HUES48 (cell line): Measurements from ENCODE around the gene AP1M1.

ENCODE experiments used
- H3K27ac ChIP-seq: one replicate; pipeline ENCODE4 v1.7.0; 2013; ENCODE audit warnings: low read depth, low read length, inconsistent platforms
- H3K27me3 ChIP-seq: 2 replicates; pipeline ENCODE4 v1.6.1; 2013; ENCODE audit warnings: mild to moderate bottlenecking, low read length; ENCODE audit not compliant: control insufficient read depth, insufficient read depth
- H3K36me3 ChIP-seq: 2 replicates; pipeline ENCODE4 v1.6.1; 2013; ENCODE audit warnings: low read length; ENCODE audit not compliant: control insufficient read depth, insufficient read depth
- H3K4me1 ChIP-seq: 2 replicates; pipeline ENCODE4 v1.6.1; 2013; ENCODE audit warnings: mild to moderate bottlenecking, low read length; ENCODE audit not compliant: control insufficient read depth, insufficient read depth
- H3K4me3 ChIP-seq: 2 replicates; pipeline ENCODE4 v1.5.1; 2013; ENCODE audit warnings: mild to moderate bottlenecking, low read depth, low read length
- H3K9ac ChIP-seq: 2 replicates; pipeline ENCODE4 v1.6.1; 2013; ENCODE audit warnings: mild to moderate bottlenecking, low read depth, low read length, moderate library complexity
- H3K9me3 ChIP-seq: 2 replicates; pipeline ENCODE4 v1.6.1; 2013; ENCODE audit warnings: low read length; ENCODE audit not compliant: control insufficient read depth, insufficient read depth

The AP1M1 gene

DNA sequence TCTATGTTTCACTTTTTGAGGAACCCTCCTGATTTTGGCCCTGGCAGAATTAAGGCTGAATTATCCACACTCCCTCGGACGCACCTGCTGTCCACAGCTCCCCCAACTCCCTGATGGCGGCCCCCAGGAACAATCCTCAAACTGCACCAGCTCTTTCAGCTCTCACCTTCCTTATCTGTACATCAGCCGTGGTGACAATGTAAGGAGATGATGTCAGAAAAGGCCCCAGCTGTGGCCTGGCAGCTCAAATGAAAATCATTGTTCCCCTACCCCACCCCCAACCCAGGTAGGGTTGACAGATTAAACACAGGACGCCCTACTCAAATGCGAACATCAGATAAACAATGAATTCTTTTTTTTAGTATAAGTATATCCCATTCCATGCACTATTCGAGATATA, 91.9 kb downstream of the AP1M1 start:
- Histone ChIP-seq H3K27me3 (no peaks in the 10 kb centered on the region), H3K4me3 (no peak overlapping the region), H3K9me3 (no peaks in the 10 kb centered on the region), H3K27ac (no peak overlapping the region), H3K9ac (no peak overlapping the region), H3K4me1 (peaks cover 4% of the 10 kb centered on the region; the same call in 1 of the 2 replicates), H3K36me3 (no peaks in the 10 kb centered on the region)

DNA sequence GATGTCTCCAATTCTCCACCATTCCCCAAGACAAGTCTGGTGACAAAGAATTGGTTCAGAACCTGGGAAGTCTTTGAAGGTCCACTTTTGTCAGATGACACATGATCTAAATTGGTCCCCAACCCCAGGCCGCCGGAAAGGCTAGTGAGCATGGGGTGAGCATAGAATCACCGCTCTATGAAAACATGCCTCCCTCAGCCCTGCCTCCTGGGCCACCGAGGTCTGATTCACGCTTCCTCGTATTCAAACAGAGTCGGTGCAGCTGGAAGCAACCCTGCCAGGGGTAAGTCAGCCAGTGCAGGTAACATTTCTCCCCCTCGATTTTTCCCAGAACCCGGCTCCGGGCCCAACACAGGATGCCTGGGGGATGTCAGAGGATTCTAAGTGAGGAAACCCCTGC, 93.0 kb downstream of the AP1M1 start:
- Histone ChIP-seq H3K27ac (no peak overlapping the region), H3K4me1 (peaks cover 4% of the 10 kb centered on the region; the same call in 1 of the 2 replicates), H3K36me3 (no peaks in the 10 kb centered on the region), H3K9ac (no peak overlapping the region), H3K4me3 (no peak overlapping the region), H3K27me3 (no peaks in the 10 kb centered on the region), H3K9me3 (no peaks in the 10 kb centered on the region)

DNA sequence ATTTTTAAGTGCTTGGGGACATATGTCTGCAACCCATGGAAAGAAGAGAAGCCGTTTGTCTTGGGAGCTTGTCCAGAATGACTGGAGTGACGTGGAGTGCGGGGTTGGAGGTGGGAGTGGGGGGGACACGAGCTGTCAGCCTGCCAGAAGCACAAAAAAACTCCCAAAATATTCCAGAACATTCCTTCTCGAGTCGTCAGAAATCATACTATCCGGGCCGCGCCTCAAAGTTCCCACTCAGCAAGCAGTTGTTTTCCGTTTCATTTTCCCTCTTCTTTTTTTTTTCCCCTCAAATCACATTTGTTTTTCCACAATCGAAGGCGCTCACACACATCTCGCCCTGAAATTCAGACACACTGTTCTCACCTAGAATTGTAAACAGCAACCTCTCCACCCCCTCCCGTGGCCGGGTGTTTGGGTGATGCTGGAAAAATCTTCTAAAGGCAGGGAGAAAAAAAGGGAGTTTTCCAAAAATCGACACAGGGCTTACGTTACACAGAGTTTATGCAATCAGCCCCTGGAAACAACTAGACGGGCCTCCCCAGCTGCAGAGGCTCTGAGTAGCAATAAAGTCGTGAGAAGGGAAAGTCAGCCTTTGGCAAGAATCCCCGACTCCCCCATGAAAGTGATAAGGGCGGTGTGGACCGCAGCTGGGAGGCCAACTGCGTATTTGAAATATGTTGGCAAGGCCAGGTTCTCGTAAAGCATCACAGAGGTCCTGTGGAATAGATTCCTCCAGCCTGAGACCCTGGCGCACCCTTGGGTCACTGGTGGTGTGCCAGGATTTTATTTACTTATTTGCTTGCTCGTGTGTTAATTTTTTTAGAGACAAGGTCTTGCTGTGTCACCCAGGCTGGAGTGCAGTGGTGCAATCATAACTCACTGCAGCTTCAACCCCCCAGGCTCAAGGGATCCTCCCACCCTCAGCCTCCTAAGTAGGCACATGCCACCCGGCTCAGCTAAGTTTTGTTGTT, 95.7 kb downstream of the AP1M1 start:
- H3K27me3 ChIP-seq = no peaks in the 10 kb centered on the region
- H3K4me3 ChIP-seq = no peak overlapping the region
- no peaks in the 10 kb centered on the region for H3K9me3 ChIP-seq
- no peaks in the 10 kb centered on the region for H3K4me1 ChIP-seq
- H3K9ac ChIP-seq = no peak overlapping the region
- no peaks in the 10 kb centered on the region for H3K36me3 ChIP-seq
- H3K27ac ChIP-seq = no peak overlapping the region

DNA sequence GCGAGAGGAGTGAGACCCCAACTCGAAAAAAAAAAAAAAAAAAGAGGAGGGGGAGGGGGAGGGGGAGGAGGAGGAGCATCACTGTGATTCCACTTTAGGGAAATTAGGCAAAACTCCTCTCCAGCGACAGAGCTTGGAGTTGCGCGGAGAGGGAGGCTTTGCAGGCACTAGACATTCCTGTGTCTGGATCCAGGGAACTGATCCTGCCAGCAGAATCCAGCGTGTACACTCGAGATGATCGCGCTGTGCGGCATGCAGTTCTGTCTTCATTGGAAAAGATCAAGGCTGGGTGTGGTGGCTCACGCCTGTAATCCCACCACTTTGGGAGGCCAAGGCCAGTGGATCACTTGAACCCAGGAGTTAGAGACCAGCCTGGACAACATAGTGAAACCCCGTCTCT, 97.3 kb downstream of the AP1M1 start:
- no peaks in the 10 kb centered on the region for H3K36me3 ChIP-seq
- H3K27me3 ChIP-seq = no peaks in the 10 kb centered on the region
- H3K9me3 ChIP-seq = no peaks in the 10 kb centered on the region
- no peaks in the 10 kb centered on the region for H3K4me1 ChIP-seq
- H3K4me3 ChIP-seq = no peak overlapping the region
- H3K27ac ChIP-seq = no peak overlapping the region
- H3K9ac ChIP-seq = no peak overlapping the region
